ENCODE results near the gene ENOX1. TPM values are rescaled to one million over a fixed set of nuclear protein-coding genes. Genes with fewer than 3 reads are reported as not detected.

Gene ENOX1
- total RNA-seq, 1 donor from 2014 or later = 0.79 TPM

GRCh38 chr13:43776006-43776405 lies 10.8 kb downstream of the ENOX1 start:
- H3K36me3 ChIP-seq (ENCODE audit: control insufficient read depth, insufficient read depth, low read length) = no peaks in the 10 kb centered on the region
- no peaks in the 10 kb centered on the region for H3K27me3 ChIP-seq (ENCODE audit: control insufficient read depth, insufficient read depth, low read length)
- DNase-seq (ENCODE audit: low read depth) (no peak), FAIRE-seq (no peak)
- no peak for TF ChIP-seq CTCF (IDR thresholded peaks at IDR 0.05; ENCODE audit: insufficient read depth, low read length, severe bottlenecking)
- H3K4me3 ChIP-seq (ENCODE audit: low read depth, low read length) = no peak overlapping the region

- no peak for FAIRE-seq
- no peak for TF ChIP-seq CTCF (IDR thresholded peaks at IDR 0.05; ENCODE audit: insufficient read depth, low read length, severe bottlenecking)
- DNase-seq (ENCODE audit: low read depth) = no peak
- Histone ChIP-seq H3K27me3 (ENCODE audit: control insufficient read depth, insufficient read depth, low read length) (no peaks in the 10 kb centered on the region), H3K36me3 (ENCODE audit: control insufficient read depth, insufficient read depth, low read length) (no peaks in the 10 kb centered on the region), H3K4me3 (ENCODE audit: low read depth, low read length) (no peak overlapping the region)
Observed at GRCh38 chr13:43773602-43774001, 13.2 kb downstream of the ENOX1 start.

GRCh38 chr13:43770871-43771270 lies 15.9 kb downstream of the ENOX1 start:
- DNase-seq (ENCODE audit: low read depth) (no peak), FAIRE-seq (no peak)
- TF ChIP-seq CTCF (IDR thresholded peaks at IDR 0.05; ENCODE audit: insufficient read depth, low read length, severe bottlenecking) = no peak
- H3K4me3 ChIP-seq (ENCODE audit: low read depth, low read length) = no peak overlapping the region
- H3K36me3 ChIP-seq (ENCODE audit: control insufficient read depth, insufficient read depth, low read length) = no peaks in the 10 kb centered on the region
- no peaks in the 10 kb centered on the region for H3K27me3 ChIP-seq (ENCODE audit: control insufficient read depth, insufficient read depth, low read length)

GRCh38 chr13:43769529-43769928 lies 17.2 kb downstream of the ENOX1 start:
- no peaks in the 10 kb centered on the region for H3K27me3 ChIP-seq (ENCODE audit: control insufficient read depth, insufficient read depth, low read length)
- H3K4me3 ChIP-seq (ENCODE audit: low read depth, low read length) = no peak overlapping the region
- no peak for TF ChIP-seq CTCF (IDR thresholded peaks at IDR 0.05; ENCODE audit: insufficient read depth, low read length, severe bottlenecking)
- DNase-seq (ENCODE audit: low read depth) (no peak), FAIRE-seq (no peak)
- no peaks in the 10 kb centered on the region for H3K36me3 ChIP-seq (ENCODE audit: control insufficient read depth, insufficient read depth, low read length)

GRCh38 chr13:43767341-43767931 lies 19.3 kb downstream of the ENOX1 start:
- Histone ChIP-seq H3K27me3 (ENCODE audit: control insufficient read depth, insufficient read depth, low read length) (no peaks in the 10 kb centered on the region), H3K36me3 (ENCODE audit: control insufficient read depth, insufficient read depth, low read length) (no peaks in the 10 kb centered on the region), H3K4me3 (ENCODE audit: low read depth, low read length) (no peak overlapping the region)
- FAIRE-seq (peak; percentile 96), DNase-seq (ENCODE audit: low read depth) (no peak)
- no peak for TF ChIP-seq CTCF (IDR thresholded peaks at IDR 0.05; ENCODE audit: insufficient read depth, low read length, severe bottlenecking)

GRCh38 chr13:43766725-43767124 lies 20.0 kb downstream of the ENOX1 start:
- no peak for FAIRE-seq
- no peak for TF ChIP-seq CTCF (IDR thresholded peaks at IDR 0.05; ENCODE audit: insufficient read depth, low read length, severe bottlenecking)
- no peak overlapping the region for H3K4me3 ChIP-seq (ENCODE audit: low read depth, low read length)

More at GRCh38 chr13:43766725-43767124, 20.0 kb downstream of the ENOX1 start:
- H3K36me3 ChIP-seq (ENCODE audit: control insufficient read depth, insufficient read depth, low read length) = no peaks in the 10 kb centered on the region
- no peak for DNase-seq (ENCODE audit: low read depth)
- no peaks in the 10 kb centered on the region for H3K27me3 ChIP-seq (ENCODE audit: control insufficient read depth, insufficient read depth, low read length)

Data from bronchial epithelial cell (primary cell).